Gastroesophageal sphincter (tissue), 3 donors: ENCODE data around the gene KLHDC8A.

Experiments
- EP300 ChIP-seq: sonication (generic); formaldehyde crosslinking; IDR thresholded peaks from one replicate; pipeline ENCODE4 v1.6.1; 2017; ENCODE audit warnings: antibody characterized with exemption, mild to moderate bottlenecking
- POLR2A ChIP-seq, 2 donors: fragments of 450-650 bp; IDR thresholded peaks; one replicate each; pipeline ENCODE4 v1.6.1; 2017; ENCODE audit warnings: antibody characterized with exemption in 2 of 2, mild to moderate bottlenecking in 2 of 2, moderate library complexity in 1 of 2
- POLR2AphosphoS5 ChIP-seq: sonication (generic); formaldehyde crosslinking; IDR thresholded peaks from one replicate; pipeline ENCODE4 v1.6.1; 2017; ENCODE audit warnings: antibody characterized with exemption
- TF ChIP-seq, protein P1 (sequence below), 4 experiments: fragments of 200-600 bp in 2 of 4; fragments of 450-650 bp in 2 of 4; sonication (generic) in 1 of 4; IDR thresholded peaks; one replicate each; pipeline ENCODE4 v1.5.1; 2017 to 2019; ENCODE audit warnings: antibody characterized with exemption in 4 of 4, mild to moderate bottlenecking in 2 of 4, moderate library complexity in 2 of 4

DNA sequence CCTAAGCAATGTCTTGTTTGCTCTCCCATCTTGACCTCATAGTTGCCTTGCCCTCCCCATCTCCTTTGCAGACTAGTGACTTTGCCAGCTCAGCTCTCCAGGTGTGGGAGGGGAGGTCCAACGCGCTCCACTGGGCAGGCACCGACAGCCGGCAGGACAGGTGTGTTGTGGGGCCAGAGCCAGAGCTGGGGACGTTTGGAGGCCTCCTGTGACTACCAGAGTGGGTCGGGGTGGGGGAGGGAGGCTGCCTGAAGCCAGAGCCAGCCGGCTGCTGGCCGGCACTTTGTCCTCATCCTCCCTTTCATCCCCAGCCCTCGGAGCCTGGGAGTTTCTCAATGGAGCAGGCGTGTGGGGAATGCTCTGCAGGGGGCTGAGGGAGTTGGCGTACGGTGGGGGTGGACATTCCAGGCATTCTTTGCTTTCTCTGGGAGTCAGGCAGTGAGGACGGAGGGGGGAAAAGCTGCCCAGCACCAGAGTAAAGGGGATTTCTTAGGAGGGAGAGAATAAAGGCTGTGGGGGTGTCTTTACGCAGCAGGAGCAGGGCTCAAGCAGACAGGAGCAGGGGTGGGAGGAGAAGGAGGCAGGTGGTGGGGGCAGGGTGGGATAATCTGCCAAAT, 55.4 kb downstream of the KLHDC8A start:
- TF ChIP-seq POLR2A (IDR thresholded peaks at IDR 0.05) (no peak), EP300 (no peak), POLR2AphosphoS5 (no peak)
- TF ChIP-seq, protein P1, sequence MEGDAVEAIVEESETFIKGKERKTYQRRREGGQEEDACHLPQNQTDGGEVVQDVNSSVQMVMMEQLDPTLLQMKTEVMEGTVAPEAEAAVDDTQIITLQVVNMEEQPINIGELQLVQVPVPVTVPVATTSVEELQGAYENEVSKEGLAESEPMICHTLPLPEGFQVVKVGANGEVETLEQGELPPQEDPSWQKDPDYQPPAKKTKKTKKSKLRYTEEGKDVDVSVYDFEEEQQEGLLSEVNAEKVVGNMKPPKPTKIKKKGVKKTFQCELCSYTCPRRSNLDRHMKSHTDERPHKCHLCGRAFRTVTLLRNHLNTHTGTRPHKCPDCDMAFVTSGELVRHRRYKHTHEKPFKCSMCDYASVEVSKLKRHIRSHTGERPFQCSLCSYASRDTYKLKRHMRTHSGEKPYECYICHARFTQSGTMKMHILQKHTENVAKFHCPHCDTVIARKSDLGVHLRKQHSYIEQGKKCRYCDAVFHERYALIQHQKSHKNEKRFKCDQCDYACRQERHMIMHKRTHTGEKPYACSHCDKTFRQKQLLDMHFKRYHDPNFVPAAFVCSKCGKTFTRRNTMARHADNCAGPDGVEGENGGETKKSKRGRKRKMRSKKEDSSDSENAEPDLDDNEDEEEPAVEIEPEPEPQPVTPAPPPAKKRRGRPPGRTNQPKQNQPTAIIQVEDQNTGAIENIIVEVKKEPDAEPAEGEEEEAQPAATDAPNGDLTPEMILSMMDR (IDR thresholded peaks at IDR 0.05) = no peak
